Measurements from ENCODE around the gene COL1A2.

Gene COL1A2

DNA sequence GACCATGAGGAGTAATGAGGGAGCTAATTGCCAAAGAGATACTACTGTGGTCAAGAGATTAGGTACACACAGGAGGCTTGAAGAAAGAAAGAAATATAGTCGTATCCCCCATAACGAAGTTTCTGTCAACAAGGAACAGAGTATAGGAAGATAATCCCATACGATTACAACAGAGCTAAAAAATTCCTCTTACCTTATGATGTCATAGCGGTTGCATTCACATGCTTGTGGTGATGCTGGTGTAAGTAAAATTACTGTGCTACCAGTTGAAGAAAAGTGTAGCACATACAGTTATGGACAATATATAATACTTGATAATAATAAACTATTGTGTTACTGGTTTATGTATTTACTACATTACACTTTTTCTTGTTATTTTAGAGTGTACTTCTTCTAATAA is 63.3 kb downstream of the COL1A2 start:
- no peak overlapping the region for H3K9ac ChIP-seq (ENCODE audit: low read length)
- H3K4me1 ChIP-seq (ENCODE audit: control insufficient read depth, low read depth, low read length): no peaks in the 10 kb centered on the region
- H3K36me3 ChIP-seq (ENCODE audit: control insufficient read depth, low read depth, low read length): no peaks in the 10 kb centered on the region
- no peak overlapping the region for H3K27ac ChIP-seq (ENCODE audit: low read length)
- H3K4me3 ChIP-seq (ENCODE audit: low read length): no peak overlapping the region
- no peaks in the 10 kb centered on the region for H3K9me3 ChIP-seq (ENCODE audit: control insufficient read depth, low read depth, low read length)
- H3K27me3 ChIP-seq (ENCODE audit: control insufficient read depth, insufficient read depth, low read length): no peaks in the 10 kb centered on the region

DNA sequence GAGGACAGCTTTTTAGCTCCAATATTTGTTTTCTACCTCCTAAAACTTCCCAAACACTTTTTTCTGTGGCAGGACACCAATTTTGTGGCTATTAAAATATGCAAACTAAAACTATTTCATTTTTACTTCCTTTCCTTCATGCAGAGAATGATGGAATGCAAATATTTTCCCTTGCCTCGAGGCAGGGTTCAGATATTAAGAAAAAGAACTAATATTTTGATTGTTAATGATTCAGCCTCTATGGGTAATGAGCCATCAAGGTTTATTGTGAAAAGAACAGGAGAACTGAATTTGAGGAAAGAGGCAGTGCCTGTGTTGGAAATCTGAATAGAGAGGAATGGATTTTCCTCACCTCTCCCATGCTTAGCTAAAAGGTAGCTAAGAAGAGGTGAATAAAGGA is 71.8 kb downstream of the COL1A2 start:
- no peaks in the 10 kb centered on the region for H3K27me3 ChIP-seq (ENCODE audit: control insufficient read depth, insufficient read depth, low read length)

DNA sequence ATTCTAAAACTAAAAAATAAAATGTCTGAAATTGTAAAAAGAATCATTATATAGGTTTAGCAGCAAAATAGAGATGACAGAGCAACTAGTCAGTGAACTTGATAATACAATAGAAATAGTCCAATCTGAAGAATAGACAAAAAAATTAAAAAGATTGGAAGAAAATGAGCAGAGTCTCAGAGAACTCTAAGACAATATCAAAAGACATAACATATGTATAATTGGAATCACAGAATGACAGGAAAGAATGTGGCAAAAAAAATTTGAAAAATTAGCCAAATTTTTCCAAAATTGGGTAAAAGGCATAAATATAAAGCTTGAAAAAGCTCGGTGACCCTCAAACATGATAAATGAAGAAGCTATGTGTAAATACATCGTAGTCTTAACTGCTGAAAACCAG is 76.9 kb downstream of the COL1A2 start:
- Histone ChIP-seq H3K27ac (ENCODE audit: low read length) (no peak overlapping the region), H3K36me3 (ENCODE audit: control insufficient read depth, low read depth, low read length) (no peaks in the 10 kb centered on the region), H3K9me3 (ENCODE audit: control insufficient read depth, low read depth, low read length) (no peaks in the 10 kb centered on the region), H3K9ac (ENCODE audit: low read length) (no peak overlapping the region), H3K27me3 (ENCODE audit: control insufficient read depth, insufficient read depth, low read length) (no peaks in the 10 kb centered on the region), H3K4me3 (ENCODE audit: low read length) (no peak overlapping the region), H3K4me1 (ENCODE audit: control insufficient read depth, low read depth, low read length) (no peaks in the 10 kb centered on the region)

More for the DNA sequence above, 71.8 kb downstream of the COL1A2 start:
- no peak overlapping the region for H3K4me3 ChIP-seq (ENCODE audit: low read length)
- H3K27ac ChIP-seq (ENCODE audit: low read length): no peak overlapping the region
- no peak overlapping the region for H3K9ac ChIP-seq (ENCODE audit: low read length)
- no peaks in the 10 kb centered on the region for H3K36me3 ChIP-seq (ENCODE audit: control insufficient read depth, low read depth, low read length)
- no peaks in the 10 kb centered on the region for H3K9me3 ChIP-seq (ENCODE audit: control insufficient read depth, low read depth, low read length)
- no peaks in the 10 kb centered on the region for H3K4me1 ChIP-seq (ENCODE audit: control insufficient read depth, low read depth, low read length)

DNA sequence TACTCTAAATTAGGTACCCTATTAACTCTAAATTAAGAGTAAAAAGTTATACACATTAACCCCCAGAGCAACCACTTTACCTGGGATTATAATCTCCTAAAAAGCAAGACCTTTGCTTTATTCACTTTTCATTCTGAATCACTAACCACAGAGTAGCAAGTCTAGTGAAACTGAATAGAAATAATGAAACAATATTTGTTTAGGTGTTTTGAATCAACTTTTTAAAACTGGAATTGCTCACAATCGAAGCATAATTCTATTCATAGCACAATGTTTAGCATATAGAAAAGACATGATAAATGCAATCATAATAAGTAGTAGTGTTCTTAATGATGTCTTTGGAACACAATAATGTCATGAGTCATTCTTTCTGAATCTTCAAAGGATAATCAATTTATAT is 77.9 kb downstream of the COL1A2 start:
- H3K9me3 ChIP-seq (ENCODE audit: control insufficient read depth, low read depth, low read length): no peaks in the 10 kb centered on the region
- no peaks in the 10 kb centered on the region for H3K36me3 ChIP-seq (ENCODE audit: control insufficient read depth, low read depth, low read length)
- no peaks in the 10 kb centered on the region for H3K4me1 ChIP-seq (ENCODE audit: control insufficient read depth, low read depth, low read length)
- H3K9ac ChIP-seq (ENCODE audit: low read length): no peak overlapping the region
- H3K4me3 ChIP-seq (ENCODE audit: low read length): no peak overlapping the region
- no peak overlapping the region for H3K27ac ChIP-seq (ENCODE audit: low read length)
- H3K27me3 ChIP-seq (ENCODE audit: control insufficient read depth, insufficient read depth, low read length): no peaks in the 10 kb centered on the region

DNA sequence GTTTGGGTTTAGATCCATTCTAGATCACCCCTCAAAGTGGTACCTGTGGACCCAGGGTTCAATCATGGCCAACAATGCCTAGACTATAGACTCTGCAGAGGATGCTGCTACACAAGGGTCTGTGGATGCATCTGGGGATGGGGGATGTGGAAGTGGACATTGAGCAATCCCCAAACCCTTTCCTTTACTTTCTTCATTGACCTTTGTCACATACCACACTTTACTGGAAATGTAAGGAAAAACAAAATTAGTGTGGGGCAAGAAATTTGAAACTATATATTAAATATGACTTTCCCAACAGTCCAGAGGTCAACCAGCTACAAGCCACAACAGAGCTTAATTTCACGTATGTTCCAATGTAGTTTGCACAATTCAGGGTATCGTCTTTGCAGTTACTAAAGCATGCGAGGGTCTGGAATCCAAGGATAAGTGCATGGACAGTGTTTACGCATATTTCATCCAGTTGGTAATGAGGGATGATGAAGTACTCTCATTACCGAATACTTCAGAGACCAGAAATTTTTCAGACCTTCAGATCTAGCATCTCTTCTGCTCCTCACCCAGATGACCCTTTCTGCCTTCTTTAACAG is 81.7 kb downstream of the COL1A2 start:
- Histone ChIP-seq H3K9ac (ENCODE audit: low read length) (no peak overlapping the region), H3K9me3 (ENCODE audit: control insufficient read depth, low read depth, low read length) (no peaks in the 10 kb centered on the region), H3K4me1 (ENCODE audit: control insufficient read depth, low read depth, low read length) (no peaks in the 10 kb centered on the region), H3K4me3 (ENCODE audit: low read length) (no peak overlapping the region), H3K27ac (ENCODE audit: low read length) (no peak overlapping the region), H3K36me3 (ENCODE audit: control insufficient read depth, low read depth, low read length) (no peaks in the 10 kb centered on the region), H3K27me3 (ENCODE audit: control insufficient read depth, insufficient read depth, low read length) (no peaks in the 10 kb centered on the region)

DNA sequence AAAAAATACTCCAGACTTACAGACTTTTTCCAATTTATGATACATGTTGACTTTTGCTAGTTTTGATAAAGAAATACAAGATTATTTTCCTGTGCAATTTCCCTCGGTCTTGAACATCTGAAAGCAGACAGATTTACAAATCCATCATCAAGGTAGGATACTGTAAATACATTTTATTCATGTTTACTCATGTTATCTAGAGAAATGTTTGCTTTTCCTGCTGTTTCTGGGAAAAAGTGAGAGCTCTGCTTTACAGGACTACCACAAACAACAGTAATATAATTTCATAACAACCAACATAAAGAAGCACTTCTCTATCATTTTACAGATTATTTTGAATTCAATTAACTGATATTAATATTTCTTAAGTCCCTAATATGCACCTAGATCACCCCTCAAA is 83.2 kb downstream of the COL1A2 start:
- H3K9ac ChIP-seq (ENCODE audit: low read length): no peak overlapping the region
- H3K4me1 ChIP-seq (ENCODE audit: control insufficient read depth, low read depth, low read length): no peaks in the 10 kb centered on the region
- H3K27ac ChIP-seq (ENCODE audit: low read length): no peak overlapping the region
- H3K9me3 ChIP-seq (ENCODE audit: control insufficient read depth, low read depth, low read length): no peaks in the 10 kb centered on the region
- no peak overlapping the region for H3K4me3 ChIP-seq (ENCODE audit: low read length)
- H3K27me3 ChIP-seq (ENCODE audit: control insufficient read depth, insufficient read depth, low read length): no peaks in the 10 kb centered on the region
- H3K36me3 ChIP-seq (ENCODE audit: control insufficient read depth, low read depth, low read length): no peaks in the 10 kb centered on the region

DNA sequence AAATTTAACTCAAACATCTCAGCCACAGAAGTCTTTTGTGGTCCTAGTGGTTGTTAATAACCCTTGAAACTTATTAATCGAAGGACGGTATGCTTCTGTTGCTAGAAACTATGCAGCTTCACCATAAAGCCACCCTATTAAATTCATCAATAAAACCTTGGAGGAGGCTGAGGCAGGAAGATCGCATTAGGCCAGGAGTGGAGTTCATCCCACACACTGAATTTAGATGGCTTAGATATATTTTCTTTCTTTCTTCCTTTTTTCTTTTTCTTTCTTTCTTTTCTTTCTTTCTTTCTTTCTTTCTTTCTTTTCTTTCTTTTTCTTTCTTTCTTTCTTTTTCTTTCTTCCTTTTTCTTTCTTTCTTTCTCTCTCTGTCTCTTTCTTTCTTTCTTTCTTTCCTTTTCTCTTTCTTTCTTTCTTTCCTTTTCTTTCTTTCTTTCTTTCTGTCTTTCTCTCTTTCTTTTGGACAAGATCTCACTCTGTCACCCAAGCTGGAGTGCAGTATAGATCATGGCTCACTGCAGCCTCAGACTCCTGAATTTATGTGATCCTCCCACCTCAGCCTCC is 84.0 kb downstream of the COL1A2 start:
- H3K9me3 ChIP-seq (ENCODE audit: control insufficient read depth, low read depth, low read length): no peaks in the 10 kb centered on the region
- no peaks in the 10 kb centered on the region for H3K4me1 ChIP-seq (ENCODE audit: control insufficient read depth, low read depth, low read length)
- H3K36me3 ChIP-seq (ENCODE audit: control insufficient read depth, low read depth, low read length): no peaks in the 10 kb centered on the region
- no peak overlapping the region for H3K27ac ChIP-seq (ENCODE audit: low read length)
- no peak overlapping the region for H3K4me3 ChIP-seq (ENCODE audit: low read length)
- H3K9ac ChIP-seq (ENCODE audit: low read length): no peak overlapping the region
- no peaks in the 10 kb centered on the region for H3K27me3 ChIP-seq (ENCODE audit: control insufficient read depth, insufficient read depth, low read length)

Measured in iPS-18a (cell line).